Hepatocyte (in vitro differentiated cells): ENCODE data around the gene RPS13. TPM values are rescaled to one million over a fixed set of nuclear protein-coding genes. Genes with fewer than 3 reads are reported as not detected.
"Not testable (repeated sequence)": the region's sequence is repeated elsewhere in the genome, so short reads cannot be mapped to it uniquely, and the experiment has no call there.

Experiments
- DNase-seq: peaks from one replicate; pipeline ENCODE4 v3.0.0-alpha.2; 2016; ENCODE audit warnings: low spot score
- H2AFZ ChIP-seq: fragments of 200-600 bp; sonication (generic); 2 replicates; pipeline ENCODE4 v1.6.0; 2016; ENCODE audit warnings: antibody characterized with exemption, mild to moderate bottlenecking
- H3K27ac ChIP-seq: fragments of 200-600 bp; sonication (generic); 2 replicates; pipeline ENCODE4 v1.5.1; 2016; ENCODE audit warnings: mild to moderate bottlenecking
- H3K27me3 ChIP-seq: fragments of 200-600 bp; sonication (generic); 2 replicates; pipeline ENCODE4 v1.6.1; 2016
- H3K36me3 ChIP-seq: fragments of 200-600 bp; sonication (generic); replicated peaks from 2 replicates; pipeline ENCODE4 v1.5.1; 2016; ENCODE audit warnings: low read depth; ENCODE audit not compliant: insufficient read depth
- H3K4me1 ChIP-seq: fragments of 200-600 bp; sonication (generic); 2 replicates; pipeline ENCODE4 v1.5.1; 2016; ENCODE audit warnings: mild to moderate bottlenecking, moderate library complexity; ENCODE audit not compliant: insufficient read depth
- H3K4me2 ChIP-seq: fragments of 200-600 bp; sonication (generic); 2 replicates; pipeline ENCODE4 v1.6.0; 2016
- H3K4me3 ChIP-seq: fragments of 200-600 bp; sonication (generic); 2 replicates; pipeline ENCODE4 v1.5.1; 2016; ENCODE audit warnings: mild to moderate bottlenecking
- H3K79me2 ChIP-seq: fragments of 200-600 bp; sonication (generic); 2 replicates; pipeline ENCODE4 v1.6.0; 2017; ENCODE audit warnings: mild to moderate bottlenecking
- H3K9me2 ChIP-seq: fragments of 200-600 bp; sonication (generic); replicated peaks from 2 replicates; pipeline ENCODE4 v1.6.0; 2017; ENCODE audit warnings: mild to moderate bottlenecking; ENCODE audit not compliant: insufficient read depth
- H3K9me3 ChIP-seq: fragments of 200-600 bp; sonication (generic); 2 replicates; pipeline ENCODE4 v1.5.1; 2016; ENCODE audit warnings: low read depth, mild to moderate bottlenecking
- H4K20me1 ChIP-seq: fragments of 200-600 bp; sonication (generic); 2 replicates; pipeline ENCODE4 v1.6.0; 2016; ENCODE audit warnings: mild to moderate bottlenecking; ENCODE audit not compliant: insufficient read depth, poor library complexity, severe bottlenecking
- EZH2 ChIP-seq: fragments of 200-600 bp; sonication (generic); IDR thresholded peaks from 2 replicates; pipeline ENCODE4 v1.6.1; 2016; ENCODE audit warnings: antibody characterized with exemption, mild to moderate bottlenecking, borderline replicate concordance
- EZH2phosphoT487 ChIP-seq: fragments of 200-600 bp; sonication (generic); IDR thresholded peaks from one replicate; pipeline ENCODE4 v1.6.1; 2018; ENCODE audit warnings: antibody characterized with exemption, mild to moderate bottlenecking, low read depth, moderate library complexity; ENCODE audit not compliant: unreplicated experiment, severe bottlenecking
- WGBS: methylation state at CpG from one replicate; pipeline ENCODE4 v1.1.6; 2016; ENCODE audit warnings: low lambda C conversion rate; ENCODE audit errors: missing lambda C conversion rate; 5-methylcytosine and 5-hydroxymethylcytosine counted together
- polyA plus RNA-seq: library from polyadenylated mRNA; unstranded; fragments of >200 nt; fragmentation: Nextera tagmentation; extraction: Ambion mirVana; gene quantifications from 2 replicates; pipeline ENCODE4 v1.2.1, GENCODE V29; 2016
- total RNA-seq: library from RNA; depleted of rRNA; stranded (reverse); fragments of >200 nt; gene quantifications from 2 replicates; pipeline ENCODE4 v1.2.3, GENCODE V29; 2014
- TF ChIP-seq, protein P1 (sequence below): fragments of 200-600 bp; sonication (generic); IDR thresholded peaks from 2 replicates; pipeline ENCODE4 v1.5.1; 2016; ENCODE audit warnings: antibody characterized with exemption, mild to moderate bottlenecking; ENCODE audit not compliant: poor library complexity

The RPS13 gene
- total and polyA plus RNA-seq, 2 experiments from 2014 or later, result 644 to 1,042 TPM

GRCh38 chr11:17046690-17047089 is 30.8 kb downstream of the RPS13 start:
- no peaks in the 10 kb centered on the region for H3K9me2 ChIP-seq
- no peaks in the 10 kb centered on the region for H3K36me3 ChIP-seq
- no peak for TF ChIP-seq EZH2phosphoT487
- WGBS, result 70% methylated on average over 5 of the region's 5 CpGs
- H3K27ac ChIP-seq, result no peak overlapping the region
- H3K27me3 ChIP-seq, result no peaks in the 10 kb centered on the region
- H4K20me1 ChIP-seq, result no peaks in the 10 kb centered on the region
- H3K4me3 ChIP-seq, result no peak overlapping the region
- DNase-seq, result no peak
- H3K79me2 ChIP-seq, result no peaks in the 10 kb centered on the region
- no peaks in the 10 kb centered on the region for H3K4me1 ChIP-seq
- no peak overlapping the region for H3K4me2 ChIP-seq
- no peaks in the 10 kb centered on the region for H3K9me3 ChIP-seq
- no peak overlapping the region for H2AFZ ChIP-seq

DNA sequence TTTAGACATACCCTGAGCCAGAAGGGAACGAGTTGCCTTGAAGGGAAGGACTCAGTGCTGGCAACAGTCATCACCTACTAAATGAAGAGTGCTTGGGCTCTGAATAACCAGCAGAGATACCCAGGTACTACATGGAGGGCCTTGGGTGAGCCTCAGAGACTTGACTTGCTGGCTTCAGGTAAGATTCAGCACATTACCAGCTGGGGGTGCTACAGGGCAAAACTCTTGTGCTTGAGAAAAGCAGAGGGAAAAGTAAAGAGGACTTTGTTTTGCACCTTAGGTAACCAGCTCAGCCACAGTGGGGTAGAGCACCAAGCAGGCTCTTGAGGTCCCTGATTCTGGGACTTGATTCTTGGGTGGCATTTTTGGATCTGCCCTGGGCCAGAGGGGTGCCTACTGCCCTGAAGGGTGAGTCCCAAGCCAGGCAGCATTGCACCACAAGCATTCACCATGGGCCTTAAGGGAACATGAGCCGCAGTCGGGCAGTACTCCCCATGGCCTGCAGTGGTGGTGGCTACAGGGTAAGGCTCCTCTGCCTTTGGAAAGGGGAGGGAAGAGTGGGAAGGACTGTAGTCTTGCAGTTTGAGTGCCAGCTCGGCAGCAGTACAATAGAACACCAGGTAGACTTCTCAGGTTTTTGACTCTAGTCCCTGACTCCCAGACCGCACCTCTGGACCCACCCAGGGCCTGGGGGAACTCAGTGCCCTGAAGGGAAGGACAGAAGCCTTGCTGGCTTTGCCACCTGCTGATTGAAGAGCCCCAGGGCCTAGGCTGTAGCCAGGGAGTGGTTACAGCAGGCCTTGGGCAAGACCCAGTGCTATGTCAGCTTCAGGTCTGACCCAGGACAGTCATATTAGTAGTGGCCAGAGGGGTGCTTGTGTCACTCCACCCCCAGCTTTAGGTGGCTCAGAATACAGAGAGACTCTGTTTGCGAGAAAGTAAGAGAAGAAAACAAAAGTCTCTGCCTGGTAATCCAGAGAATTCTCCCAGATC is 40.5 kb downstream of the RPS13 start:
- H3K27me3 ChIP-seq, result no peaks in the 10 kb centered on the region
- no peaks in the 10 kb centered on the region for H3K4me1 ChIP-seq
- no peak overlapping the region for H2AFZ ChIP-seq
- DNase-seq, result peak; percentile 6
- H3K4me2 ChIP-seq, result no peak overlapping the region
- H3K36me3 ChIP-seq, result no peaks in the 10 kb centered on the region
- no peaks in the 10 kb centered on the region for H3K9me2 ChIP-seq
- H3K9me3 ChIP-seq, result no peaks in the 10 kb centered on the region
- WGBS, result 85% methylated on average over 6 of the region's 6 CpGs
- H3K4me3 ChIP-seq, result no peak overlapping the region
- no peak overlapping the region for H3K27ac ChIP-seq
- TF ChIP-seq EZH2phosphoT487 (no peak), EZH2 (no peak)
- TF ChIP-seq, protein P1, sequence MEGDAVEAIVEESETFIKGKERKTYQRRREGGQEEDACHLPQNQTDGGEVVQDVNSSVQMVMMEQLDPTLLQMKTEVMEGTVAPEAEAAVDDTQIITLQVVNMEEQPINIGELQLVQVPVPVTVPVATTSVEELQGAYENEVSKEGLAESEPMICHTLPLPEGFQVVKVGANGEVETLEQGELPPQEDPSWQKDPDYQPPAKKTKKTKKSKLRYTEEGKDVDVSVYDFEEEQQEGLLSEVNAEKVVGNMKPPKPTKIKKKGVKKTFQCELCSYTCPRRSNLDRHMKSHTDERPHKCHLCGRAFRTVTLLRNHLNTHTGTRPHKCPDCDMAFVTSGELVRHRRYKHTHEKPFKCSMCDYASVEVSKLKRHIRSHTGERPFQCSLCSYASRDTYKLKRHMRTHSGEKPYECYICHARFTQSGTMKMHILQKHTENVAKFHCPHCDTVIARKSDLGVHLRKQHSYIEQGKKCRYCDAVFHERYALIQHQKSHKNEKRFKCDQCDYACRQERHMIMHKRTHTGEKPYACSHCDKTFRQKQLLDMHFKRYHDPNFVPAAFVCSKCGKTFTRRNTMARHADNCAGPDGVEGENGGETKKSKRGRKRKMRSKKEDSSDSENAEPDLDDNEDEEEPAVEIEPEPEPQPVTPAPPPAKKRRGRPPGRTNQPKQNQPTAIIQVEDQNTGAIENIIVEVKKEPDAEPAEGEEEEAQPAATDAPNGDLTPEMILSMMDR, result peak; percentile 6
- no peaks in the 10 kb centered on the region for H3K79me2 ChIP-seq
- H4K20me1 ChIP-seq, result no peaks in the 10 kb centered on the region

DNA sequence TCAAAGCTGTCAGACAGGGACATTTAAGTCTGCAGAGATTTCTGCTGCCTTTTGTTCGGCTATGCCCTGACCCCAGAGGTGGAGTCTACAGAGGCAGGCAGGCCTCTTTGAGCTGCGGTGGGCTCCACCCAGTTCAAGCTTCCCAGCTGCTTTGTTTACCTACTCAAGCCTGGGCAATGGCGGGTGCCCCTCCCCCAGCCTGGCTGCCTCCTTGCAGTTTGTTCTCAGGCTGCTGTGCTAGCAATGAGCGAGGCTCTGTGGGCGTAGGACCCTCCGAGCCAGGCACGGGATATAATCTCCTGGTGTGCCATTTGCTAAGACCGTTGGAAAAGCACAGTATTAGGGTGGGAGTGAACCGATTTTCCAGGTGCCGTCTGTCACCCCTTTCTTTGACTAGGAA is 43.4 kb downstream of the RPS13 start:
- H3K27ac ChIP-seq, H2AFZ ChIP-seq, H3K36me3 ChIP-seq, H3K9me2 ChIP-seq, DNase-seq, H4K20me1 ChIP-seq, H3K4me3 ChIP-seq, H3K27me3 ChIP-seq, H3K4me1 ChIP-seq, H3K9me3 ChIP-seq, H3K4me2 ChIP-seq, H3K79me2 ChIP-seq: not testable (repeated sequence)
- 91% methylated on average over 10 of the region's 10 CpGs for WGBS

DNA sequence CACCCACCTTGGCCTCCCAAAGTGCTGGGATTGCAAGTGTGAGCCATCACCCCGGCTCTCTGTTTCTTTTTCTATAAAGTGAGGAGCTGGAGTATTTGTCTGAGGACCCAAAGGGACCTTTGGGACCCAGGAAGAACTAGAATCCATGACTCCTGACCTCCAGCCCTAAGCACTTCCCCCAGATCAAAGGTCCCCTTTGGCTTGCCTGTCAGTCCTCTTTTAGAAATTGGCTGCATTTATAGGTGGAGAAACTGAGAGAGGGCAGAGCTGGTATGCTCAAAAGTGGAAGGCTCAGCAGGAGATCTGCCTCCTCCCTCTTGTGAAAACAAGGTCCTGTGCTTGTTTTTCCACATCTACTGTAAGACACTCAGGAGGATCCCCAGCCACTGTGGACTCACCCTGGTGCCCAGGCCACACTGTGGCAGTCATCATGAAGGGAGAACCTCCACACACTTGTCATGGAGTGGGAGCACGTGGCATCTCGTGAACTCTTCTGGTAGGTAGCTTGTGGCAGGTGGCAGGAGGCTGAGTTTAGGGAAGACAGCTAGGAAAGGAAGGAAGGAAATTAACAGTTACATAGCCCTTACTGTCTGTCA is 50.9 kb downstream of the RPS13 start:
- DNase-seq, result no peak
- TF ChIP-seq, protein P1, result no peak
- TF ChIP-seq EZH2phosphoT487 (no peak), EZH2 (no peak)

More for the DNA sequence above, 50.9 kb downstream of the RPS13 start:
- no peaks in the 10 kb centered on the region for H3K79me2 ChIP-seq
- WGBS, result 94% methylated on average over 3 of the region's 3 CpGs
- H3K4me2 ChIP-seq, result no peak overlapping the region
- H3K9me3 ChIP-seq, result no peaks in the 10 kb centered on the region
- H3K36me3 ChIP-seq, result no peaks in the 10 kb centered on the region
- H3K4me1 ChIP-seq, result no peaks in the 10 kb centered on the region
- no peak overlapping the region for H2AFZ ChIP-seq
- no peaks in the 10 kb centered on the region for H3K27me3 ChIP-seq
- H3K9me2 ChIP-seq, result no peaks in the 10 kb centered on the region
- H4K20me1 ChIP-seq, result no peaks in the 10 kb centered on the region
- no peak overlapping the region for H3K4me3 ChIP-seq
- no peak overlapping the region for H3K27ac ChIP-seq
